HG03571 (cell line): ENCODE measurements around the gene OLA1.

Experiments
- ATAC-seq: cut with Tn5 transposase; IDR thresholded peaks from one replicate; pipeline ENCODE4 v1.9.1; 2021; ENCODE audit not compliant: unreplicated experiment

OLA1 gene

DNA sequence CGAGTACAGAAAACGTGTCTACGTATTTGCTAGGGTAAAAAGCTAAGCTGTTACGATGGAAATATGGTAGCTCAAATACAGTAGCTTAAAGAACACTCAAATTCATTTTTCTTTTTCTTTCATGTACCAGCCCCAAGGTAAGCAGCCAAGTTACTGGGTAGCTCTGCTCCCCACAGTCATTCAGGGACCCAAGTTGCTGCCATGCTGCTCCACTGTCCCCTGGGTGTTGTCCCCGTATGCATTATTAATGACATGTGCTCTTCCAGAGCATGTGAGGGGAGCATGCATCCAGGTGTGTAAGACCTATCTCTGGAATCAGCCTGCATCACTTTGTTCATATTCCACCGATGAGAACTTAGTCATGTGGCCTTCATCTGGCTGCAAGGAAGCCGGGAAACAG lies 178.1 kb downstream of the OLA1 start:
- no peak for ATAC-seq

GRCh38 chr2:174067815-174068214 lies 180.5 kb downstream of the OLA1 start:
- no peak for ATAC-seq

- no peak for ATAC-seq
Measured at GRCh38 chr2:174066871-174067270, 181.5 kb downstream of the OLA1 start.

DNA sequence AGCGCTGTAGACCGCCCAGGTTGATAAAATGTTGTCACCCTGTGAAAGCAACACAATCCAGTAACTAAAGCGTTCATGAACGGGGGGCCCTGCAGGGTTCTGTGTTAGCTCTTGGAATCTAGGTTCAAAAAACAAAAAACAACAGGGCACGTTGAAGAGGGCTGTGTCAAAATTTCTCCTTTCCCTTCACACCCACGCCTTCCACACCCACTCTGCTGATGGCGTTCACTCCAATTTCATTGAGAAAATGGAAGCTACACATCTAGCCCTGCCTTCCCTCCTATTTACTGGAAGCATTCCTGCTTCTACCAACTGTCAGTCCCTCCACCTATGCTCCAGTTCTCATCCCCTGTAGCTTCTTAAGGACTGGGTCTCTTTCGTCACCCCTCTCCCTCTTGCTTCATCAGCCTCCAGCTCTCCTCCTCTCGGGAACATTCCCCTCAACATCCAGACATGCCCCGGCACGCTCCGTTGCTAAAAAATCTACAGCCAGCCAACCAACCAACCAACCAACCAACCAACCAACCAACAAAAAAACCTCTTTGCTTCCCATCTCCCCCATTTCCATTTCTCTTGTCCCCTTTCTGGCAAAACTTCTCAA lies 184.7 kb downstream of the OLA1 start:
- no peak for ATAC-seq

DNA sequence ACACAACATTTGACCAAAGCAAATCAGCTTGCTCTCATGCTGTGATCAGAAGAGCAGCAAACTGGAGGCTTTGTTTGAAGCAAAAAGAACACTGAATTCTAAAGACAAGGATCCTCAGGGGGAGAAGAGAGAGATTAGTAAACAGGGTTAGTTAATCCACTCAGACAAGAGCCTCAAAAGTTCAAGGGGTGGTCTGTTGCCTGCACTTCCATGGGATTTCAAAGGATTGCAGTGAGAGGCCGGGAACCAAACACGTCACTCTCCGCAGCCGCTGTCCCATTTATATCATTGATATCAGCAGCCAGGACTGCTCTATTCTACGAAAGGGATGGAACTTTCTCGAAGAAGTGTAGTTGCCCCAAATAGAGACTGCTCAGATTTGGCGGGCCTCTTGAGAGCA lies 185.4 kb downstream of the OLA1 start:
- ATAC-seq, result no peak

GRCh38 chr2:174059884-174060244 lies 188.5 kb downstream of the OLA1 start:
- no peak for ATAC-seq

GRCh38 chr2:174059178-174059883 lies 189.0 kb downstream of the OLA1 start:
- ATAC-seq, result no peak

GRCh38 chr2:174058456-174058855 lies 189.9 kb downstream of the OLA1 start:
- no peak for ATAC-seq

GRCh38 chr2:174058026-174058425 lies 190.3 kb downstream of the OLA1 start:
- no peak for ATAC-seq

- ATAC-seq, result no peak
Measured at GRCh38 chr2:174054926-174055325, 193.4 kb downstream of the OLA1 start.

DNA sequence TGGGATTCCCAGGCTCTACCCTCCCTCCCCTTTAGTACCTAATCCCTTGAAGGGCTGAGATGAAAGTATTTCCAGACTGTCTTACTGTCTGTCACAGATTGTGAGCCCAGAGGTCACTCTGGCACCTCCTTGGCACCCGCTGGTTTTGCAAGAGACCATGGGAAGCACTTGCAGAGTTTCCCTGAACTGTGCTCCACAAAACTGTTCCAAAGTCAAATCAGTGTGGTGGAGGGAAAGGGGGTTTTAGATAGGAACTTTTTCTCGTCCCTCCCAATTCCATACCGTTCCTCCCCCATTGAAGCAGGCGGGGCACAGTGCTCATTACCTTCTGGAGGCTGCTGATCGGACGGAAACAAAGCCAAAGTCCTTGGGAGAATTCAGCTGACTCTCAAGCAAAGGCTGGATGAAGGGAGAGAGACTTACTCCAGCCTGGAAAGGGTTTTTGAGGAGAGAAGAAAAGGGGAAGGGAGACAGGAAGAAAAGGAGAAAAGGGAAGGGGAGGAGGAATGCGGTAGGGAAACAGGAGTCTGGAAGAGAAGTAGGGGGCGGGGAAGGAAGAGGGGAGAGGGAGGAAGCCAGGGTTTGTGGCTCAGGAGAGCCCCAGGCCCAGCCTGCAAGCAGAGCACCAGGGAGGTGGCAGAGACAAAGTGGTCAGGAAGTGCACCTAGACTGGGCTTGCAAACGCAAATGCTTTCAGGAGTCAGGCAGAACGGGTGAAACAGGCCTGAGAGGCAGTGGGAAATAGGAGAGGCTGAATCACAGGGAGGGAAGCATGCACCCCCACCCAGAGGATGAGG lies 194.8 kb downstream of the OLA1 start:
- no peak for ATAC-seq

GRCh38 chr2:174052584-174052976 lies 195.8 kb downstream of the OLA1 start:
- ATAC-seq, result no peak

DNA sequence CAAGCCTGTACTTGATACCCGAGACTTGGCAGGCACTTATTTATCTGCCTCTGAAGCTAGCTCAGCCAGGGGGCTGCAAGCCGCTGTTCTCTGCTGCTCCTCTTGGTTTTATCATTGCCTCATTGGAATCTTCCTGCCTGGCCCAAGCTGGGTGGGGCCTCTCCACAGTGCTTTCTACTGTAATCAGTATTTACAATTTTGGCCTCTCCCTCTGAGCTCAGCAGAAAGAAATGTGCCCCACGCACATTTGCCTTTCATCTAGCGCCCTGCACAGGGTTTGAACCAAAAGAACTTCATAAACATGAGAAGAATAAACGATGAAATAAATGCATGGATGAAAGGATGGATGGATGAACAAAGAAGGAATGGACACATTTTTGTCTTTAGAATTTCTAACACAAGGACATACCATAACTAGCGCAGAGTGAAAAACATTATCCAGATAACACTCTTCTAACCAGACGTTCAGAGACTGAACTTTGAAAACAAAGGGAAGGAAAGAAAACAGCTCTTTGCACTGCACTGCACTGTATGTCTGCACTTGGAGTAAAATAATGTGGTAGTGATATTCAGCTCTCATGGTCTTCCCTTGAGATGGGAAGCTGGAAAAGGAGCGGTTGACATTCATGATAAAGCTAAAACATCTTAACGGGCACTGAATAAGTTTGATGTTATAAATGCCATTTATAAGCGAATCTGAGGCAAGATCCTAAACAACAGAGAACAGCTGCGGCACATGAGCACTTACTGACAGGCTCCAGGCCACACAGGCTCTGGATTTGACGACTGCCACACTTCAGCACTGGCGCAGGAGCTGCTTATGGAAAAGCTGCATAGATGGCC lies 196.4 kb downstream of the OLA1 start:
- no peak for ATAC-seq

DNA sequence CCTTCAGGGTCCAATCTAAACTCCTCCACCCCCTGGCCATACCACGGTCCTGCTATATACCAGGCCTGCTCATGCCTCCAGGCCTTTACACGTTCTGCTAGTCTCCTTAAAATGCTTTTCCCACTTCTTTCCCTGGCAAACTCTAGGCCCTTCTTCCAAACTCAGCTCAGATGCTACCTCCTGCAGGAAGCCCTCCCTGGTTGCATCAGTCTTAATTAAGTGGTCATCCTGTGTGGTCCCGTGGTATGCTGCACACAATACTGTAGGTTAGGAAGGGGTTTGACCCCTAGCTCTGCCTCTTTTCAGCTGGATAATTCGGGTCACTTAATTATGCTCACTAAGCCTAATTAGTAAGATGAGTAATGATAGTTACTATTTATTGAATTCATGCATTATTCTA lies 197.3 kb downstream of the OLA1 start:
- no peak for ATAC-seq

DNA sequence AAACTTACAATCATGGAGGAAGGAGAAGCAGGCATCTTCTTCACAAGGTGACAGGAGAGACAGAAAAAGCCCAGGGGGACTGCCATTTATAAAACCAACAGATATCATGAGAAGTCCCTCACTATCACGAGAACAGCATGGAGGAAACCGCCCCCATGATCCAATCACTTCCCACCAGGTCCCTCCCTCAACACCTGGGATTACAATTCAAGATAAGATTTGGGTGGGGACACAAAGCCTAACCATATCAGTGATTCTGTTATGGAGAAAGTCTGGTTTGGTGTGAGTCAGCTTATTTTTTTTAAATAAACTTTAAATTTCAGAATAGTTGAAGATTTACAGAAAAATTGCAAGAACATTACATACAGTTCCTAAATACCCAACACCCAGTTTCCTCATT lies 198.4 kb downstream of the OLA1 start:
- no peak for ATAC-seq

GRCh38 chr2:174048243-174048642 lies 200.1 kb downstream of the OLA1 start:
- no peak for ATAC-seq

DNA sequence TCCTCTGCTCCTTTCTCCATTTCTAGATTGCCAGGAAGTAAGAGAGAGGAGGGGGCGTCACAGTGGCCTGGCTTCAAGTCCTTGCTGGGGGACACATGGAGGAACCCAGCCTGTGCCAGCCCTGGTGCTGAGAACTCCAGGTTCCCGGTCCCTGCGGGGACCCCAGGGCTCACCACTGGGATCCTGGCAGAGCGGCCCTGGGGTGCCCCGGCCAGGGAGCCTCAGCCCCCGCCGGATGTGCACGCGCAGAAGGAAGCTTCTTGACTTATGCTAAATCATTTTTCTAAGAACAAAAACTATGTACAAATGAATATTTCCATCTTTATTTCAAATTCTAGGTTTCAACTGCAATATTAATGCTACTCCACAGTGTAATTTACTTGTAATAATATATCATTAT lies 200.6 kb downstream of the OLA1 start:
- no peak for ATAC-seq

DNA sequence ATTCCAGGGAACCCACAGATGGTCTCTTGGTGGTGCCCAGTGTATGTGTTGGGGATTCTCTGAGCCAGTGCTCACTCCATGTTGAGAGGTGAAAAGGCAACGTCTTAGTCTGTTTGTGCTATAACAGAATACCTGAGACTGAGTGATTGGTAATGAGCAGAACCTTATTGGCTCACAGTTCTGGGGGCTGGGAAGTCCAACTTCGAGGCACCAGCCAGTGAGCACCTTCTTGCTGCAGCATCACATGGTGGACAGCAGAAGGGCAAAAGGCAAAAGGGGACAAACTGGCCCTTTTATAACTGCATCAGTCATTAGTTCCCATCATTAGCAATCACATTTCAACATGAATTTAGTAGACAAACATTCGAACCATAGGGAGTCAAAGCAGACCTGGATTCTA lies 202.2 kb downstream of the OLA1 start:
- ATAC-seq, result no peak

DNA sequence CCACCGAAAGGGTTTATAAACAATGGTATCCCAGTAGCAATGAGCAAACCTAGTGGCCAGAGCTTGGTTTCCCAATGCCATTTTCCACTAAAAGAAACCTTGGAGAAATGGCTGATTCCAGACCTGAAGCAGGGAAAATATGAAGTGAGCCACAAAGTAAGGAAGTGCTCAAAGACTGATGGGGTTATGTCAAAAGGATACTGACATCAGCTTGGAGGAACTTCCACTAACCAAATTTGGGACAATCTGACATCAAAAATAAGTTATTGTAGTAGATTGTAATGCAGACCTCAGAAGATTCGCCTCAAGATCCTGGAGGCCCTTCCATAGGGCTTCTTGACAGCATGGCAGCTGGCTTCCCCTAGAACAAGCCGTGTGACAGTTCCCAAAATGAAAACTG lies 203.8 kb downstream of the OLA1 start:
- ATAC-seq, result no peak

DNA sequence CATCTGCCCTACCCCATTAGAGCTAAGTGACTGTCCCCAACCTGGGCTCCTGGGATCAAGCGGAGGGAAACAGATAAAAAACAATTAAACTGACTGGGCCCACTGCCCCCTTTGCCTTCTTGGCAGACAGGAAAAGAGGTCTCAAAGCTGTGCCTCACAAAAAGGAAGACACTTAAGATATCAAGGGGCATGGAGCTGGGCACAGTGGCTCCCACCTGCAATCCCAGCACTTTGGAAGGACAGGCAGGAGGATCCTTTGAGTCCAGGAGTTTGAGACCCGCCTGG lies 208.0 kb downstream of the OLA1 start:
- ATAC-seq, result no peak

- ATAC-seq, result peak; percentile 93
Measured at GRCh38 chr2:174039551-174040416, 208.5 kb downstream of the OLA1 start.
